HG03066 (cell line): Measurements from ENCODE around the gene G0S2.
"Not testable (repeated sequence)": the region's sequence is repeated elsewhere in the genome, so short reads cannot be mapped to it uniquely, and the experiment has no call there.

Source experiments
- ATAC-seq: cut with Tn5 transposase; IDR thresholded peaks from one replicate; pipeline ENCODE4 v1.9.1; 2021; ENCODE audit warnings: low read depth; ENCODE audit not compliant: unreplicated experiment

The G0S2 gene

DNA sequence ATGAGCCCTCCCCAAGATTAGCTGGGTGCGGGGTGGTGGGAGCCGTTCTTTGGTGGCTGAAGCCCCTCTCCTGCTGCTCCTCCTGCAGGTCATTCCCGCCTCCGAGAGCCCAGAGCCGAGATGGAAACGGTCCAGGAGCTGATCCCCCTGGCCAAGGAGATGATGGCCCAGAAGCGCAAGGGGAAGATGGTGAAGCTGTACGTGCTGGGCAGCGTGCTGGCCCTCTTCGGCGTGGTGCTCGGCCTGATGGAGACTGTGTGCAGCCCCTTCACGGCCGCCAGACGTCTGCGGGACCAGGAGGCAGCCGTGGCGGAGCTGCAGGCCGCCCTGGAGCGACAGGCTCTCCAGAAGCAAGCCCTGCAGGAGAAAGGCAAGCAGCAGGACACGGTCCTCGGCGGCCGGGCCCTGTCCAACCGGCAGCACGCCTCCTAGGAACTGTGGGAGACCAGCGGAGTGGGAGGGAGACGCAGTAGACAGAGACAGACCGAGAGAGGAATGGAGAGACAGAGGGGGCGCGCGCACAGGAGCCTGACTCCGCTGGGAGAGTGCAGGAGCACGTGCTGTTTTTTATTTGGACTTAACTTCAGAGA lies 448 bp downstream of the G0S2 start:
- no peak for ATAC-seq

DNA sequence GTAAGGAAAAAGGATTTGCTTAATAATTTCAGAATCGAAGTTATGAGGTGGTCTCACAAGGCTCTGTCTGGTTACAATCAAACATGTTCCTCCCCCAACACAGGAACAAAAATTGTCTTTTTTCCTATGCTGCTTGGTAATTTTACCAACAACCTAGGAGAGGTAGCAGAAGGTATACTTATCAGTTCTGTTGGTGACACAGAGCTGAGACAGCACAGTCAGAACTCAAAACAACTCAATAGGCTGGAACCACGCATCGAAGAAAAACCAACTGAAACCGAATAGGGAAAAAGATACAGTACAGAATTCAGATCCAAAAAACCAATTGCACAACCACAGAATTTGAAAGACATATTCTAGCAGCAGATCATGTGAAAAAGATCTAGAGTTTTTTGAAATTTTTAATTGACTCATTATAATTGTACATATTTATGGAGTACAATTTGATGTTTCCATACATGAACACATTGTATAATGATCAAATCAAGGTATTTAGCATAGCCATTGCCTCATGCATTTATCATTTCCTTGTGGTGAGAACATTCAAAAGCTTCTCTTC lies 3.8 kb downstream of the G0S2 start:
- no peak for ATAC-seq

DNA sequence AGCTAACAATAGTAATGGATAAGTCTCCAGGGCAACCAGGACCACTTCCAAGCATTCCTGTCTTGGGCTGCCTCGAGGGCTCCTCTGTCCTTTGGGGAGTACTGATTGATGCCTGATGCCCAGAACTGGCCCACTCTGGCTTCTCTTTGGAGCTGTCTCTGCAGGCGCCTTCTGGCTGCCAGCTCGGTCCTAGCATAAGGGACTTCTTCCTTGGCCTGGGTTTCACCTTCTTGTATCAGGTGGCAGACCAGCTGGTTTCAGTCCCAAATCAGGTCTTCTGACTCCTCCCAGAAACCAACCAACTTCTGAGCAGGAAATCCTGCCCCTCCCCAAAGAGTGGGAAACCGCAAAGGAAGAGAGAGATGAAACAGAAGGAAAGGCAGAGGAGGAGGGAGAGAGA lies 10.6 kb downstream of the G0S2 start:
- peak; percentile 75 for ATAC-seq

DNA sequence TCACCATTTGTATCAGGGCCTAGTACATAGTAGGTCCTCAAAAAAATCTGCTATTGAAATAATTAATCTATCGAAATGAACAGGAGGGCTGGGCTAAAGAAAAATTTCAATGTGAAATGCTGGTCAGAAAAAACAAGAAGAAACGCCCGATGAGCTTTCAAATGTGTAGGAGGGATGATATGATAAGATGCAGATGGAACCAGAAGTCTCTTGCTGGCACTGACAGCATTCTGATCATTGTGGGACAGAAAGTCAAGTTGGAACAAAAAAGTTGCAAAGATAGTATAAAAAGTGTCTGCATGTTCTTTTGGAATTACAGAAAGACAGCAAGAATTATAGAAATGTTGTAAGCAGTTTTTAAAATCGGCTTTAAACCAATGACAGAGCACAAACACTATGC lies 11.1 kb downstream of the G0S2 start:
- ATAC-seq: no peak

DNA sequence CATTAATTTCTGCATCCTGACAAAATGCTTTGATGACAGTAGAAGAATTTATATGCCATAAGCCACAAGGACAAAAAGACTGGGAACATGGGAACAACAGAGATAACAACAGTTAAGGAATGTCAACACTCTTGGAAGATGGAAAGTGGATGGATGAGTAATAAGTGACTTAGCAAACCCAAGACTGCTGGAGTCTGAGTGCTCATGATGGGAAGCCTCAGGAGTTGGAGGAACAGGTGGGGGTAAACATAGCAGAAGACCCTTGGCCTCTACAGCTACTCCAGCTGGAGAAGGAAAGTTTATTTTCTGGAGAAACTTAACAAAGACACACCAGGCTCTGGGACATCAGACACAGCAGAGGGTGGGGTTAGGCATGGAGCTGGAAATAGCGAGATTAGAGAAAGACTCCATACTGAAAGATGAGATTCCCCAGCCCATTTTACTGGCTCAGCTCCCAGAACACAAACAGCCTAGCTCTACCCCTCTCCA lies 13.6 kb downstream of the G0S2 start:
- ATAC-seq: no peak

DNA sequence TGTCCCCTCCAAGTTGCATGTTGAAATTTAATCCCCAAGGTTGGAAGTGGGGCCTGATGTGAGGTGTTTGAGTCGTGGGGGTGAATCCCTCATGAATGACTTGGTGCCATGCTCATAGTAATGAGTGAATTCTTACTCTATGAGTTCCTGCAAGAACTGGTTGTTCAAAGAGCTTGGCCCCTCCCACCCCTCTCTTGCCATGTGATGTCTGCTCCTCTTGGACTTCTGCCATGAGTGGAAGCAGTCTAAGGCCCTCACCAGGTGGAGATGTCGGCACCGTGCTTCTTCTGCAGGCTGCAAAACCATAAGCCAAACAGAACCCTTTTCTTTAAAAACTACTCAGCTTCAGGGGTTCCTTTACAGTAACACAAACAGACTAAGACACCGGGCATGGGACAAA lies 14.3 kb downstream of the G0S2 start:
- no peak for ATAC-seq

DNA sequence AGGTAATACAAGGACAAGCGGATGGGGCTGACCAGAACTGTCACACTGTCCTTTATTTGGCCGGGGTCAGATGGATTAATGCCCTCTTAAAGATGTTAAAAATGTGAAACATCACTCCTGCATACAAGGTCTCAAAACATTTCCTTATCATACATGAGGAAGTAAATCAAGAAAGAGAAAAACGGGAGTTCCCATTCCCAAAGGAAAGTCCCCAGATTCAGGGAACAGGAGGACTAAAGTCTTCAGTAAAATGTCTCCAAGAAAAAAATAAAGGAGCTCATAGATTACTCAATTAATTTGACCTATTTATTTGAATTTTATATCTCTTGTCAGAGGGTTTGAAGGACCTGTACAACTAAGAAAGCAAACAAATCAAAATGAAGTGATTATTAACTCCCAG lies 16.0 kb downstream of the G0S2 start:
- no peak for ATAC-seq

DNA sequence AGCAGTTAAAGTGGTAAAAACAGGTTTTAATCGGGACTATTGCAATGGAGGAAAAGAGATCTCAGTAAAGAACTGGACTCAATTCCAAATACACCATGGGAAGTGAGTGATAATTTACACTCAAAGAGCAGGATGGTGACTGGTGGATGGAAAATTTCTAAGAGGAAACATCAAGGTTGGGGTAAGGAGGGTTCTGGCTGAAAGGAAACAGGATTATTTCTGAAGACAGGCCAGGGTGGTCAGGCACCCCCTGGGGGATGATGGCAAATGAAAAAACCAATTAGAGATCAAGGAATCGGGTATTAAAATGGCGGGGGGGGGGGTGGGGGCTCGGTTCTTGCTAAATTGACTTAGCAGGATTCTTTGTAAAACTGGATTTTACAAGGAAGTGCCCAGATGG lies 17.1 kb downstream of the G0S2 start:
- no peak for ATAC-seq

DNA sequence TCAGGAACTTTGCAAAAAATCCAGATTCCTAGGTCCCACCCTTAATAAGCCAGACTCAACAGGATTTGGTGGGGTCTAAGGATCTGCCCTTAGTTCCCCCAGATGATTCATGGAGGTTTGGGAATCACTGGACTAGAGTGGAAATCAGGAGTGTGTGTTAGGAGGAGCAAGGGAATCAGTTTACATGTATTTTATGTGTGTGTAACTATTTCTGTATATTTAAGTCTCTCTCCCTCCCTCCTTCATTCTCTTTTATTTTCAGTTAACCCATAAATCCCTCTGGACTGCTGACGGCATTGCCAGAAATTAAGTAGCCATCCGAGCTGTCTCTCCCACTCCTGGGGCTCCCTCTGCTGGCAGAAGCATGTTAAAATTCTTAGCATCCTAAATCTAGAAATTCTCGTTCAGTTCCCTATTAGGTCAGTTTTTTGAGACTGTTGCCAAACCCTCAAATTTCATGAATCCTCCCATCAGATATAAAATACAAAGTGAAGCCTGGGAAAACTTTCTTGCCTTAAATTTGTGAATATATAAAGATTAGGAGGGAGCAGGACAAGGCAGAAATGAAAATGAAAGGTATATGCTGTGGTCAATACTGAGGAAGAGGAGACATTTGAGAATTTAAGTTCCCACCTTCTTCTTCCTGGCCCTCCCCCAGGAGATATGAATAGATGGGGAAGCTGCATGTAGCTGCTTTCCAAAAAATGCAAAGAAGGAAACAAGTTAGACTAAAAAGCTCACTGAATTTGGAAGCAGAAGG lies 17.7 kb downstream of the G0S2 start:
- ATAC-seq: no peak

DNA sequence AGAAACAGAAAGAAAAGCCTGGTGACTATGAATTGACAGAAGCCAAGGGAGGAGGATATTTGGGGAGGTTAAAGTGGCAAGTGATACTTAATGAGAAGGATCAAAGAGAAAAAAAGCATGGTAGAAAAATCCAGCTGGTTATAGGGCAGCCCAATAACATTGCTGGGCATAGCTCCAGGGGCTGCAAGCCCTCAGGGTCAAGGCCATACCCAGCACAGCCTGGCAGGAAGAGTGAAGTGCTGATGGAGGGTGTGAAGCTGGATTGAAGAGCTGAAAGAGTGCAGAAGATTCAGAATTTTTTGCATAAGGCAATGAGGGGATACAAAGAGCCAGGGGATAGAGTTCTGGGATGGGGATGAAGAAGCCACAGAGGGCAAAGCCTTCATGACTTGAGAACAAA lies 21.5 kb downstream of the G0S2 start:
- ATAC-seq: no peak

DNA sequence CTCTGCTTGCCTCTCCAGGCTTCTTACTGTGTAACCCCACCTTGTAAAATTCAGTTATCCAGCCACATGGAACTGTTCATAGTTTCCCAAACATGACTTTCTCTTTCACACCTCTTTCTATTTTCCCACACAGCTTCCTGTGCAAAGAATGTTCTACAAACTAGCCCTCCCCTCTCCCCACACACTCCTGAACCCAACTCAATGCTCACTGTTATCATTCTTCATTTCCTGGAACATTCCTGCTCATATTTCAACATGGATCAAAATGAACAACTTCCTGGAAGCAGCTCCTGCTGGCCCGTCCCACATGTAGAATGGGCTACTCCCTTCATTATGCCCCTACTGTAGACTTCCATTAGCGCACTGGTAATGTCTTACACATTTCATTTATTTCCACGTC lies 21.9 kb downstream of the G0S2 start:
- ATAC-seq: no peak

DNA sequence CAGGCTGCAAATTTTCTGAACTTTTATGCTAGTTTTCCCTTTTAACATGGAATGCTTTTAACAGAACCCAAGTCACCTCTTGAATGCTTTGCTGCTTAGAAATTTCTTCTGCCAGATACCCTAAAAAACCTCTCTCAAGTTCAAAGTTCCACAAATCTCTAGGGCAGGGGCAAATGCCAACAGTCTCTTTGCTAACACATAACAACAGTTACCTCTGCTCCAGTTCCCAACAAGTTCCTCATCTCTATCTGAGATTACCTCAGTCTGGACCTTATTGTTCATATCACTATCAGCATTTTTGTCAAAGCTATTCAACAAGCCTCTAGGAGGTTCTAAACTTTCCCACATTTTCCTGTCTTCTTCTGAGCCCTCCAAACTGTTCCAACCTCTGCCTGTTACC lies 25.5 kb downstream of the G0S2 start:
- not testable (repeated sequence) for ATAC-seq

DNA sequence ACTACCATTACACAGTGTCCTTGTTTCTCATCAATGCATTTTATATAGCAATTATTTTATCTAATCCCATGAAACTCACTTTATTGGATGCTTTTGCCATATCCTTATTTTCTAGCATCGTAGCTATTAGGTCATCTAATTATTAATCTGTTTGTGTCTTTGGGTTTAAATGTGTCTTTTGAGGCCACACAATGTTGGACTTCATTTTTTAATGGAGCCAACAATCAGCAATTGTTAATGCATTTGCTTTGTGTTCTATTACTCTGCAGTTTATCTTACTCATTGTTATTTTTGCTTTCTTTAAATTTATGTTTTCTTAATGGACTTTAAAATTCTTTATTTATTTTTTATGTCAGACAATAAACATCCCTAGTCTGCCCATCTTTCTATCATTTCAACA lies 27.6 kb downstream of the G0S2 start:
- no peak for ATAC-seq

DNA sequence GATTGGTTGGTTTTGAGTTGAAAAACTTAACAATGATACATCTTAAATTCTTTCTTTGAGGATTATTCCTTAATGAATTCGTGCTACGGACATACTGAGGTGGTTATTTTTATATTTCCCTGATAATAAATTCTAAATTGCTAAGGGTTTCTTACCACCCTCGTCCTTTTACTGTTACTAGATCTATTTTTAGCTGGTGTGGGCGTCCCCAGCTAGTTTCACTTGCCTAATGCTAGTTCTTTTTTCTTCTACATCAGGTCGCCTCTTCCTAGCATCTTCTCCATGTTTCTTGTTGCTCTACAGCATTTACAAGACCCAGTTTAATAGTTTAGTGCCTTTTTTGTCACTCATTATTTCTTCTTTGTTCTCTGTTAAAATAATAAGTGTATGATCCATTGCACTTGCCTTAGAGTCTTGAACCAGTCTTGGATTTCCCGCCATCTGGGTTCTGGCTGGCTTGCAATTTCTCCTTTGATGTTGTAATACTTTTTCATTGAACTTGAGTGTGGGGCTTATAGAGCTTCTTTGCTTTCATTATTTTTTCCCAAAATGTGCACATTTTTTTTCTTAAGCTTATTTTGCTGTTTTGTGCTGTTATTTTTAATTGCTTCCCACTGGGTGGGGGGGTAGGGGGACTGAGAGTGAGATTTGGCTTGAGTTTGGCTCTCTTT lies 28.8 kb downstream of the G0S2 start:
- ATAC-seq: peak; percentile 66

DNA sequence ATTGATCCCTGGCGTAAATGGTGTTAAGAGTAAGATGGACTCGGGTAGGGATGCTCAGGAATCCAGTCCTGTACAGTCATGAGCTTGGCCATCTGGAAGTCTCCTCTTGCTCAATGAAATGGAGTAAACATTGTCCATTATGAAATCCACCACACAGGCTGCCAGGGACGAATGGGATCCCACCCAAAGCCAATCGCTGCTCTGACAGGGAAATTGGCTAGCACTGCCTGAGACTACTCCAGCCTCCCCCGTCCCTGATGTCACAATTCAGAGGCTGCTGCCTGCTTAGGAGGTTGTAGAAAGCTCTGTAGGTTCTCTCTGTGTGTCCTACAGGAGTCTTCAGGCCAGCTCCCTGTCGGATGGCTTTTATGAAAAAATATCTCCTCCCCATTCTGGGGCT lies 29.4 kb downstream of the G0S2 start, which contains the start of gene HSD11B1:
Gene HSD11B1, plus strand, starts transcription at position 263 of the 400 bp plus-strand sequence. Its CDS starts 97 bp downstream, at position 360.
- no peak for ATAC-seq

DNA sequence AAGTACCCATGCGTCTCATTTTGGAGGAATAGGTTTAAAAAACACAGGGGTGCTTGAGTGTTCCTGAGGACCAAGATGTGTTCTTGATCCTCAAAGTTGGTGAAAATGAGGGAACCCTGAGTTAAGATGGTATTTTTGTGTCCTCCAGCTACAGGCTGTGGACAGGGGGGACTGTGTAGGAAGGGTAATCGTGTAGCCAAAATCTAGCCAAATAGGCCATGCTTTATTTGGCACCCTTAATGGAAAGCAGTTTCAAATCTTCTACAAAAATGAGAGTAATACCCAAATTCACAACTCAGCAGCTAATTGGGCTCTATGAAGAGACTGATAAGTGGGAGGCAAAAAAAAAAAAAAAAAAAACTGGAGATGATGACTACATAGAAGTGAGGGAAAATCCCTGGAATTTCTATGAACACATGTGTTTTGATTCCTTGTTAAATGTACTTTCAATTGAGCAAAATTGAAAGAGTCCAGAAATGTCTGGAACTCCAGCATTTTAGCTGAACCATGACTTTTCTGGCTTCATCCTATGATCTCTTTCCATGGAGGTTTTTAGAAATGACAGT lies 29.9 kb downstream of the G0S2 start:
- ATAC-seq: no peak

DNA sequence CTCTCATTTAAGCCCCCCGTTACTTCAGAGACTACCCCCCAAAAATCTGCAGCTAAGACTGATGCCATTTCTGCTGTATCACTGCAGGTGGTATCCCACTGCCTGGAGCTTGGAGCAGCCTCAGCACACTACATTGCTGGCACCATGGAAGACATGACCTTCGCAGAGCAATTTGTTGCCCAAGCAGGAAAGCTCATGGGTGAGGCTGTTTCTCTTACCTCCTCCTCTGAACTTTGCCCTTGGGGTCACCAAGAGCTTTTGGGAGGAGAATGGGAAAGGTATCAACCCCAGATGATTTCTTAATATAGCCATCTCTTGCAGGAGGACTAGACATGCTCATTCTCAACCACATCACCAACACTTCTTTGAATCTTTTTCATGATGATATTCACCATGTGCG lies 31.4 kb downstream of the G0S2 start:
- no peak for ATAC-seq

DNA sequence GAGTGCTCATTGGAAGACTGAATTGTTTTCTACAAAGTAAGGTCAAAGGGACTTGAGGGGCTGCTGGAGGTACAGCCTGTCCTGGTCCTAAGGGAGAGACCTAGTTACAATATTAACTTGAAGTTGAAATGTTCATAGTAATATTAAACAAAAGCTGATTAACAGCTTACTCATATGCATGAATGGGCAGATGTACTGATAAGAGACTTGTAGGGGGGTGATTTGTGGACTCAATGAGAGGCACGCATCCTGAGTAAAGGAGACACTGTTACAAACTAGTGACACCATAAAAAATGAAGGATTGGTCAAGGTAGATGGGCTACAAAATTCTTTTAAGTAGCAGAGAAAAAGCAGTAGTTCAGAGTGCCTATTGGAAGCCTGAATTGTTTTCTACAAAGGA lies 32.1 kb downstream of the G0S2 start:
- ATAC-seq: no peak

DNA sequence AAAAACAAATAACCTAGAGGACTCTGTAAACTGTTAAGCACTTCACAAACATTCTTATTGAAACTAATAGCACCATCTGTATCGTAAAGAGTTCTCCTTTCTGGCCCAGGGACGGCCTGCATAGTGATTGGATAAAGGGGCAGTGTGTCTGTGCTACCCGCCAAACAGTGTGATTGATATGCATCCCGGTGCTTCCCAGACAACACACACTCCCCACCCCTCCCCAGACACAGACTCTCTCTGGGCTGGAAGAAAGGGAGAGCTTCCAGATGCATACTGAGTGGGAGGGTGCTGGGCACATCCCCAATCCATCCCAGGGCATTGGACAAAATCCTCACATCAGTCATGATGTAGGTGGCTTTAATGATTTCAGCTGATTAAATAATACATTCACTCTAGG lies 33.1 kb downstream of the G0S2 start:
- no peak for ATAC-seq

DNA sequence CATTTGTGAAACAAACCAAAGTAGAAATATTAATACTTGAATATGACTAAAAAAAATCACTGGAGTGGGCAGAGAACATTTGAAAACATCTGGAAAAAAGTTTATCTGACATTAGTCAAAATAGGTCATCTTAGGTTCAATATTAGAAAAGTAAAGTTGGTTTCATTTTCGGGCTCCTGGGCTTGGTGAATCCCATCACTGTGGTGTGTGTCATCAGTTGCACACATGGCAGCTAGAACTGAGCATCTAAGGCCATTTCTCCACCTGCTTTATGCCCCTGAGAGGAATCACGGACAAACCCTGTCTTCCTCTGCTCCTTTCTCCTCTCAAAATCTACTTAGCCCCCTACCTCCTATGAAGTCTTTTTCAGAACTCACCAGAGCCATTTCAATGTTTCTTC lies 34.9 kb downstream of the G0S2 start:
- no peak for ATAC-seq

DNA sequence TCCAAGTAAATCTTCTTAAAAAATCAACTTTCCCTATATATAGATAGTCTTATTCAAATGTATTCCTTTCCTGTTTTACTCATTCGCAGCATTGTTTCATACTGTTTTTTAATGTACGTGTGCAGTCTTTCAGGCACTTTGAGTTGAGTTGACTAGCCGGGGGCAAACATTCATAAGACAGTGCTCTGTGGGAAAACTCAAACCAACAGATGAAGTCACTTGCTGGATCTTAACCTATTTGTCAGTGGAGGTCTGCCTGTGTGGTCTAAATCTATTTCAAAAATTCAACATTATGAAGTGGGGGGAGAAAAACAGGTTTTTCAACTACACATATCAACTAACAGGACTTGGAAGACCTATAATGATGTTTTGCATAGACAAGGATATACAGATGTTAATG lies 35.6 kb downstream of the G0S2 start:
- no peak for ATAC-seq
